Prostate gland (tissue), 2 donors: ENCODE measurements around the gene PAK5. TPM values are rescaled to one million over a fixed set of nuclear protein-coding genes. Genes with fewer than 3 reads are reported as not detected.

Source experiments
- DNase-seq: peaks from one replicate; pipeline ENCODE4 v3.0.0-alpha.2; 2019; ENCODE audit warnings: low spot score
- H3K27ac ChIP-seq, 2 donors: fragments of 200-600 bp; sonication (generic); 2 replicates each; pipeline ENCODE4 v1.5.1; 2017 to 2019
- H3K27me3 ChIP-seq: fragments of 200-600 bp; sonication (generic); replicated peaks from 2 replicates; pipeline ENCODE4 v1.5.1; 2019; ENCODE audit not compliant: insufficient read depth
- H3K36me3 ChIP-seq, 2 donors: fragments of 200-600 bp; sonication (generic); 1 replicate in 1 of 2; 2 replicates in 1 of 2; pipeline versions ENCODE4 v1.5.1 to v1.8.1; 2017 to 2019
- H3K4me1 ChIP-seq: fragments of 200-600 bp; sonication (generic); replicated peaks from 2 replicates; pipeline ENCODE4 v1.5.1; 2019
- H3K4me3 ChIP-seq, 2 donors: fragments of 200-600 bp; sonication (generic); 2 replicates each; pipeline ENCODE4 v1.5.1; 2017 to 2019
- H3K9me3 ChIP-seq: fragments of 200-600 bp; sonication (generic); 2 replicates; pipeline ENCODE4 v1.5.1; 2017
- POLR2A ChIP-seq: fragments of 450-650 bp; IDR thresholded peaks from one replicate; pipeline ENCODE4 v1.6.1; 2016; ENCODE audit warnings: antibody characterized with exemption, mild to moderate bottlenecking
- POLR2AphosphoS5 ChIP-seq: sonication (generic); formaldehyde crosslinking; IDR thresholded peaks from one replicate; pipeline ENCODE4 v1.6.1; 2017; ENCODE audit warnings: antibody characterized with exemption
- WGBS: methylation state at CpG from one replicate; pipeline ENCODE4 v1.1.5; 2018; 5-methylcytosine and 5-hydroxymethylcytosine counted together
- intact Hi-C: fragments of 100-400 bp; cut with DNase I; formaldehyde crosslinking; loops from one replicate; pipeline ENCODE4 v1.14.2; 2022
- total RNA-seq, 2 donors: library from RNA; depleted of rRNA; stranded (reverse); fragments of >200 nt; gene quantifications; one replicate each; pipeline ENCODE4 v1.1.0, GENCODE V29; 2016
- TF ChIP-seq, protein P1 (sequence below), 4 experiments: fragments of 200-600 bp in 2 of 4; fragments of 450-650 bp in 2 of 4; sonication (generic) in 2 of 4; IDR thresholded peaks; 1 replicate in 3 of 4; 2 replicates in 1 of 4; pipeline ENCODE4 v1.5.1; 2016 to 2019; ENCODE audit warnings: antibody characterized with exemption in 4 of 4, mild to moderate bottlenecking in 2 of 4, moderate library complexity in 2 of 4

The PAK5 gene
- total RNA-seq, 2 donors from 2014 or later: 1.4 to 1.9 TPM

DNA sequence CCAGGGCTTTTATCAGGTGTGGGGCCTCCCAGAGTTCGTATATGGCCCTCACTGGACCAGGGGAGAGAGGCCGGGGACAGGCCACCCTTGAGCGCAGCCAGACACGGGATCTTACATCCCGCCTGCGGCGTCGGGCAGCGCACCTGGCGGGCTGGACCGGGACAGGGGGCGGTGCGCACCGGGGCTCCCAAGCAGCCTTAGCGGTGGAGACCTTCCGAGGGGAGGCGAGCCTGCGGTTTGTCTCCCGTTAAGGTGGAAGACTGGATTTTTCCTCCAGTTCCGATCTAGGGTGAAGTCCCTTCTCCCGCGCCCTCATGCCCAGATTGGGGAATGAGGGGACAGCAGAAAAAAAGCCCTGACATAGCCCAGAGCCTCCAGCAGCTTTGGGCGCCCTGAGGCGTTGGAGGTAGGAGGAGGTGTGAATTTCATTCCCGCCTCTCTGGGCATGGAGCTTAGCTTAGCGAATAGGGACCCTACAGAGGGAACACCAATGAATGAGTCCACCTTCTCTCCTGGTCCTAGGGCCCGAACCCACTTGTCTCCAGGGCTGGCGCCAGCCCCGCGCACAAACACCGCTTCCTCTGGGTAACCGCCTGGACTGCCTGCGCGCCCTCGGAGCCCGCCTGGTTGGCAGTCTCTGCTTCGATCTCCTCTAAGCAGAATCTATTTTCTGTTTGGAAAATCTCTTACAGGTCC, 331.2 kb downstream of the PAK5 start:
- Histone ChIP-seq H3K36me3 (no peaks in the 10 kb centered on the region), H3K4me1 (no peaks in the 10 kb centered on the region), H3K27ac (no peak overlapping the region), H3K9me3 (no peaks in the 10 kb centered on the region), H3K4me3 (no peak overlapping the region), H3K27me3 (peaks cover 6% of the 10 kb centered on the region)
- WGBS: 14% methylated on average over 31 of the region's 37 CpGs
- TF ChIP-seq POLR2AphosphoS5 (no peak), POLR2A (no peak)
- TF ChIP-seq, protein P1, sequence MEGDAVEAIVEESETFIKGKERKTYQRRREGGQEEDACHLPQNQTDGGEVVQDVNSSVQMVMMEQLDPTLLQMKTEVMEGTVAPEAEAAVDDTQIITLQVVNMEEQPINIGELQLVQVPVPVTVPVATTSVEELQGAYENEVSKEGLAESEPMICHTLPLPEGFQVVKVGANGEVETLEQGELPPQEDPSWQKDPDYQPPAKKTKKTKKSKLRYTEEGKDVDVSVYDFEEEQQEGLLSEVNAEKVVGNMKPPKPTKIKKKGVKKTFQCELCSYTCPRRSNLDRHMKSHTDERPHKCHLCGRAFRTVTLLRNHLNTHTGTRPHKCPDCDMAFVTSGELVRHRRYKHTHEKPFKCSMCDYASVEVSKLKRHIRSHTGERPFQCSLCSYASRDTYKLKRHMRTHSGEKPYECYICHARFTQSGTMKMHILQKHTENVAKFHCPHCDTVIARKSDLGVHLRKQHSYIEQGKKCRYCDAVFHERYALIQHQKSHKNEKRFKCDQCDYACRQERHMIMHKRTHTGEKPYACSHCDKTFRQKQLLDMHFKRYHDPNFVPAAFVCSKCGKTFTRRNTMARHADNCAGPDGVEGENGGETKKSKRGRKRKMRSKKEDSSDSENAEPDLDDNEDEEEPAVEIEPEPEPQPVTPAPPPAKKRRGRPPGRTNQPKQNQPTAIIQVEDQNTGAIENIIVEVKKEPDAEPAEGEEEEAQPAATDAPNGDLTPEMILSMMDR (IDR thresholded peaks at IDR 0.05): no peak
- no peak for DNase-seq
- intact Hi-C loops: no loop called here

DNA sequence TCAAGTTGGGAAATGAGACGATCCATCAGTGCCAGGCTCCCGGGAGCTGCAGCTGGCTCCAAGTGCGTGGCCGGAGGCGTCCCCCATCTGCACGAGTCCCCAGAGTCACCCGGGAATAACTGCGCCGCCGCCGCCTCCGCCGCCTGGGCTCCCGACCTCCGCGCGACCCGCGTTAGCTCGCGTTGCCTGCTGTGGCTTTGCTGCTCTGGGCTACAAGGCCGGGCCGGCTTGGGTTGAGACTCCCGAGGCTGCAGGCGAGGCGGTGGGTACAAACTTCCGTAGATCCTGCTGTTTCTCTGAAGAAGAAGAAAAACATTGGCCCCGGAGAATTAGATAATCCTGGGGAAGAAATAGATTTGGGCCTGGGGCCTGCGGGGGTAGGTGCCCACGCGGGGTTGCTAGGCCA, 331.9 kb downstream of the PAK5 start:
- Histone ChIP-seq H3K27me3 (peaks cover 6% of the 10 kb centered on the region), H3K4me1 (no peaks in the 10 kb centered on the region), H3K4me3 (no peak overlapping the region), H3K27ac (no peak overlapping the region), H3K36me3 (no peaks in the 10 kb centered on the region), H3K9me3 (no peaks in the 10 kb centered on the region)
- WGBS: 26% methylated on average over 28 of the region's 31 CpGs
- intact Hi-C loops: no loop called here
- TF ChIP-seq POLR2AphosphoS5 (no peak), POLR2A (no peak)
- TF ChIP-seq, protein P1 (IDR thresholded peaks at IDR 0.05): no peak
- no peak for DNase-seq

DNA sequence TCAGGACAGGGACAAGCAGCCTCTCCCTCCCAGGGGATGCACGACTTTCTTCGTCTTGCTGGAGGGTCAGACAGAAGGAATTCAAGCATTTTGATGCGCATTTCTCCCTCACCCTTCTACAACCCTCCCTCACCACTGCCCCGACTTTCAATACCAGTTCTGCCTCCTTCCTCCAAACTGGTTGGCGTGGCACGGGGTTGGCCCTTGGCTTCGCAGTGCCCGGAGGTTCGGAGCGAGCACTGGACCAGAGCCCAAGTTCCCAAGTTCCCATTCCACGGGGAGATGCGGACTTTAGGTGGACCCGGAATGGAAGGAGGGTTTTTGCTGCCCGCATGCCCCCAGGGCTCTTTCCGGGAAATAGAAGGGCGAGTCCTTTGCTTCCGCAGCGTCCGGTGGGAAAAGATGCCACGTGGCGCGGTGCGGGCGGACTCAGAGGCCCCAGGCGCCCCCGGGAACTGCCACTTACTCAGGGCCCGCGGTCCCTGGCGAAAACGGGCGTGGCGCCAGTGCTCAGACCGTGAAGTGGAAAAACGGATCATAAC, 332.5 kb downstream of the PAK5 start:
- WGBS: 30% methylated on average over 29 of the region's 34 CpGs
- no peak for DNase-seq
- Histone ChIP-seq H3K4me3 (no peak overlapping the region), H3K27me3 (peaks cover 6% of the 10 kb centered on the region), H3K36me3 (no peaks in the 10 kb centered on the region), H3K9me3 (no peaks in the 10 kb centered on the region), H3K4me1 (no peaks in the 10 kb centered on the region), H3K27ac (no peak overlapping the region)
- intact Hi-C loops: no loop called here
- TF ChIP-seq POLR2A: no peak
- TF ChIP-seq, protein P1 (IDR thresholded peaks at IDR 0.05): no peak
- TF ChIP-seq POLR2AphosphoS5: no peak

DNA sequence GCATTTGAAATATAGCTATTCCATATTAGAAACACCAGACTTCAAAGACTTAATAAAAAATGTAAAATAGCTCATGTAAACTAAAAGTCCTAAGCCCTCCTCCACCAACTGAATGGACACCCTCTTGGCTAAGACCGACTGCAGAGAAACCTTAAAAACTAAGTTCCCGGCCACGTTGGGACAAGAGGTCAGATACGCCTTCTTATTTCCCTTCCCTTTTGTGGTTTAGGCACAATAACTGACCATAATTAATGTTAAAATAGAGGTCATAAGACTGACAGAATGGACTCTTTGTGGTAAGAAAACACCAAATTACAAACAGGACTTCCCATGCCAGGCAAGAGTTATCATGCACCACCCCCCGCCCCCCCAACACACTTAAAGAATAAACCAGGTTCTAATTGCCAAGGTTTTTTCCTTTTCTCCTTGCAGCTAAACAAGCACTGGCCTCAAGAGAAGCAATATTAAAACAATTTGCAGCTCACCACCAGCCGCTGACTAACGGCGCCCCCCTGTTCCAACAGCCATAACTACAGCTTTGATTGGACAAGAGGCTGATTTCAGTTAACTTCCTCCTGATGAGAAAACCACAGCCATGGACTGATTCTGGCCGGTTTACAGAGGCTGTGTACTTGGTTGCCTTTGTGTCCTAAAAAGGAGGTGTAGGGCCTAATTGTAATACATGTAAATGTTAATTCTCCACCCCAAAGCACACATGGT, 335.2 kb downstream of the PAK5 start:
- Histone ChIP-seq H3K27me3 (peaks cover 6% of the 10 kb centered on the region), H3K36me3 (no peaks in the 10 kb centered on the region), H3K27ac (no peak overlapping the region), H3K4me3 (no peak overlapping the region), H3K4me1 (no peaks in the 10 kb centered on the region), H3K9me3 (no peaks in the 10 kb centered on the region)
- 61% methylated on average over 9 of the region's 9 CpGs for WGBS
- no peak for DNase-seq
- TF ChIP-seq, protein P1 (IDR thresholded peaks at IDR 0.05): no peak
- no peak for TF ChIP-seq POLR2A
- intact Hi-C loops: no loop called here
